CD4-positive, CD25-positive, alpha-beta regulatory T cell (primary cell): ENCODE results near the gene MED13L. TPM values are rescaled to one million over a fixed set of nuclear protein-coding genes. Genes with fewer than 3 reads are reported as not detected.
A peak's percentile ranks its signal among the peaks of the same experiment; 100 is the strongest.

Experiments
- ATAC-seq, 2 donors: fragments of 150-1000 bp; cut with Tn5 transposase; one replicate each; pipeline ENCODE4 v1.10.0; 2021; ENCODE audit warnings: low read depth in 2 of 2, moderate number of reproducible peaks in 2 of 2, moderate library complexity in 1 of 2
- DNase-seq, 3 donors: peaks; one replicate each; pipeline versions ENCODE4 v3.0.0 to v3.0.0-alpha.2; 2012 to 2022; ENCODE audit warnings: mixed read lengths in 1 of 3
- H3K27ac ChIP-seq: one replicate; pipeline ENCODE4 v1.7.0; 2013; ENCODE audit warnings: mild to moderate bottlenecking, low read length; ENCODE audit not compliant: insufficient read depth, poor library complexity, severe bottlenecking
- H3K27me3 ChIP-seq: one replicate; pipeline ENCODE4 v1.7.0; 2013; ENCODE audit warnings: low read length; ENCODE audit not compliant: control insufficient read depth, insufficient read depth
- H3K36me3 ChIP-seq: one replicate; pipeline ENCODE4 v1.7.0; 2013; ENCODE audit warnings: mild to moderate bottlenecking, low read length, moderate library complexity; ENCODE audit not compliant: control insufficient read depth, insufficient read depth
- H3K4me1 ChIP-seq: 2 replicates; pipeline ENCODE4 v1.7.0; 2013; ENCODE audit warnings: mild to moderate bottlenecking, low read length; ENCODE audit not compliant: insufficient read depth, control insufficient read depth, poor library complexity, severe bottlenecking
- H3K4me3 ChIP-seq: one replicate; pipeline ENCODE4 v1.7.0; 2013; ENCODE audit warnings: low read depth, mild to moderate bottlenecking, low read length, moderate library complexity
- H3K9me3 ChIP-seq, 2 experiments: 1 replicate in 1 of 2; 2 replicates in 1 of 2; pipeline ENCODE4 v1.7.0; 2013; ENCODE audit warnings: low read length in 2 of 2, mild to moderate bottlenecking in 1 of 2, moderate library complexity in 1 of 2; ENCODE audit not compliant: control insufficient read depth in 2 of 2
- H3K27ac Mint-ChIP-seq, 3 donors: one replicate each; pipeline ENCODE4 v1.8.0; 2020 to 2022; ENCODE audit warnings: mild to moderate bottlenecking in 3 of 3, mixed read lengths in 3 of 3, moderate library complexity in 2 of 3
- H3K27me3 Mint-ChIP-seq: one replicate; pipeline ENCODE4 v1.8.0; 2022; ENCODE audit warnings: mild to moderate bottlenecking, mixed read lengths
- H3K36me3 Mint-ChIP-seq: one replicate; pipeline ENCODE4 v1.8.0; 2020; ENCODE audit warnings: mixed read lengths
- H3K4me1 Mint-ChIP-seq, 4 donors: one replicate each; pipeline ENCODE4 v1.8.0; 2020 to 2022; ENCODE audit warnings: mixed read lengths in 4 of 4, mild to moderate bottlenecking in 1 of 4
- H3K4me3 Mint-ChIP-seq, 4 donors: one replicate each; pipeline ENCODE4 v1.8.0; 2020 to 2022; ENCODE audit warnings: mild to moderate bottlenecking in 4 of 4, mixed read lengths in 4 of 4, moderate library complexity in 3 of 4
- H3K9me3 Mint-ChIP-seq, 7 donors: one replicate each; pipeline ENCODE4 v1.8.0; 2020 to 2022; ENCODE audit warnings: mixed read lengths in 7 of 7, mild to moderate bottlenecking in 3 of 7, moderate library complexity in 2 of 7
- polyA plus RNA-seq, 4 donors: library from polyadenylated mRNA; unstranded; fragments of 300-500 nt; fragmentation: Illumina TruSeq; gene quantifications; one replicate each; pipeline ENCODE4 v1.2.3, GENCODE V29; 2021
- total RNA-seq: library from RNA; stranded (reverse); gene quantifications from one replicate; pipeline ENCODE4 v1.2.3, GENCODE V29; 2022

Gene MED13L
- total and polyA plus RNA-seq, 5 donors from 2014 or later: 4.5 to 179 (median 7.0) TPM

- ATAC-seq (no peak), DNase-seq (no peak)
- no peaks in the 10 kb centered on the region for H3K9me3 ChIP-seq
- peaks cover 3% of the 10 kb centered on the region for H3K36me3 ChIP-seq
- Mint-ChIP-seq H3K4me3 (no peak overlapping the region), H3K9me3 (no peaks in the 10 kb centered on the region), H3K27me3 (no peaks in the 10 kb centered on the region), H3K4me1 (peaks cover 31 to 46% (median 38%) of the 10 kb centered on the region in 4 donors), H3K36me3 (no peaks in the 10 kb centered on the region), H3K27ac (no peak overlapping the region)
- H3K4me3 ChIP-seq: no peak overlapping the region
- no peaks in the 10 kb centered on the region for H3K27me3 ChIP-seq
- no peak overlapping the region for H3K27ac ChIP-seq
- peaks cover 5% of the 10 kb centered on the region for H3K4me1 ChIP-seq
Observed at GRCh38 chr12:116233669-116234068, 43.8 kb downstream of the MED13L start.

GRCh38 chr12:116227811-116228210, 49.7 kb downstream of the MED13L start:
- ATAC-seq (no peak), DNase-seq (no peak)
- H3K9me3 ChIP-seq: no peaks in the 10 kb centered on the region
- H3K4me3 ChIP-seq: no peak overlapping the region
- Mint-ChIP-seq H3K9me3 (no peaks in the 10 kb centered on the region), H3K4me1 (peaks cover 25 to 47% (median 34%) of the 10 kb centered on the region in 4 donors), H3K4me3 (no peak overlapping the region), H3K27me3 (no peaks in the 10 kb centered on the region), H3K36me3 (peaks cover 31% of the 10 kb centered on the region), H3K27ac (peak overlapping the region in 1 of 3 donors; percentile 40)
- peaks cover 10% of the 10 kb centered on the region for H3K36me3 ChIP-seq
- H3K27ac ChIP-seq: no peak overlapping the region
- no peaks in the 10 kb centered on the region for H3K27me3 ChIP-seq
- no peaks in the 10 kb centered on the region for H3K4me1 ChIP-seq

GRCh38 chr12:116226026-116226425, 51.5 kb downstream of the MED13L start:
- Mint-ChIP-seq H3K36me3 (peaks cover 38% of the 10 kb centered on the region), H3K9me3 (no peaks in the 10 kb centered on the region), H3K27me3 (no peaks in the 10 kb centered on the region), H3K4me1 (peaks cover 14 to 49% (median 33%) of the 10 kb centered on the region in 4 donors), H3K27ac (peak overlapping the region in 1 of 3 donors; percentile 9), H3K4me3 (no peak overlapping the region)
- Histone ChIP-seq H3K36me3 (peaks cover 7% of the 10 kb centered on the region), H3K4me1 (no peaks in the 10 kb centered on the region), H3K9me3 (no peaks in the 10 kb centered on the region), H3K27ac (no peak overlapping the region), H3K27me3 (no peaks in the 10 kb centered on the region), H3K4me3 (no peak overlapping the region)
- ATAC-seq: no peak
- DNase-seq: no peak

GRCh38 chr12:116222358-116222757, 55.1 kb downstream of the MED13L start:
- Histone ChIP-seq H3K36me3 (peaks cover 4% of the 10 kb centered on the region), H3K4me3 (no peak overlapping the region), H3K9me3 (no peaks in the 10 kb centered on the region), H3K4me1 (peaks cover 3% of the 10 kb centered on the region), H3K27ac (no peak overlapping the region), H3K27me3 (no peaks in the 10 kb centered on the region)
- no peaks in the 10 kb centered on the region for H3K27me3 Mint-ChIP-seq
- H3K4me3 Mint-ChIP-seq: no peak overlapping the region
- peaks cover 28 to 49% (median 31%) of the 10 kb centered on the region in 4 donors for H3K4me1 Mint-ChIP-seq
- peak overlapping the region in 1 of 3 donors; percentile 53 for H3K27ac Mint-ChIP-seq
- peaks cover 31% of the 10 kb centered on the region for H3K36me3 Mint-ChIP-seq
- no peak for ATAC-seq
- DNase-seq: no peak
- H3K9me3 Mint-ChIP-seq: no peaks in the 10 kb centered on the region

- DNase-seq: no peak
- no peak overlapping the region for H3K27ac Mint-ChIP-seq
- H3K4me1 Mint-ChIP-seq: peaks cover 33 to 54% (median 38%) of the 10 kb centered on the region in 4 donors
- H3K4me1 ChIP-seq: peaks cover 3% of the 10 kb centered on the region
- H3K27me3 ChIP-seq: no peaks in the 10 kb centered on the region
- H3K27me3 Mint-ChIP-seq: no peaks in the 10 kb centered on the region
- no peak overlapping the region for H3K4me3 ChIP-seq
- H3K9me3 ChIP-seq: no peaks in the 10 kb centered on the region
- no peak for ATAC-seq
- H3K36me3 ChIP-seq: peaks cover 4% of the 10 kb centered on the region
- no peak overlapping the region for H3K27ac ChIP-seq
- H3K9me3 Mint-ChIP-seq: no peaks in the 10 kb centered on the region
- no peak overlapping the region for H3K4me3 Mint-ChIP-seq
- H3K36me3 Mint-ChIP-seq: peaks cover 20% of the 10 kb centered on the region
Observed at GRCh38 chr12:116220756-116221155, 56.7 kb downstream of the MED13L start.

GRCh38 chr12:116217045-116217735, 60.3 kb downstream of the MED13L start:
- H3K36me3 Mint-ChIP-seq: peaks cover 4% of the 10 kb centered on the region
- Histone ChIP-seq H3K27me3 (no peaks in the 10 kb centered on the region), H3K36me3 (no peaks in the 10 kb centered on the region), H3K9me3 (no peaks in the 10 kb centered on the region), H3K4me1 (peaks cover 12% of the 10 kb centered on the region), H3K4me3 (no peak overlapping the region), H3K27ac (no peak overlapping the region)
- H3K27ac Mint-ChIP-seq: peak overlapping the region in 1 of 3 donors; percentile 4
- no peaks in the 10 kb centered on the region for H3K9me3 Mint-ChIP-seq
- H3K27me3 Mint-ChIP-seq: no peaks in the 10 kb centered on the region
- ATAC-seq (no peak), DNase-seq (no peak)
- H3K4me1 Mint-ChIP-seq: peaks cover 45 to 65% (median 53%) of the 10 kb centered on the region in 4 donors
- peak overlapping the region in 1 of 4 donors; percentile 1 for H3K4me3 Mint-ChIP-seq

GRCh38 chr12:116216022-116216756, 61.3 kb downstream of the MED13L start:
- Histone ChIP-seq H3K27ac (no peak overlapping the region), H3K27me3 (no peaks in the 10 kb centered on the region), H3K4me3 (no peak overlapping the region), H3K4me1 (peaks cover 17% of the 10 kb centered on the region), H3K9me3 (no peaks in the 10 kb centered on the region), H3K36me3 (no peaks in the 10 kb centered on the region)
- H3K9me3 Mint-ChIP-seq: no peaks in the 10 kb centered on the region
- H3K4me1 Mint-ChIP-seq: peaks cover 44 to 68% (median 54%) of the 10 kb centered on the region in 4 donors
- ATAC-seq (no peak), DNase-seq (no peak)
- peak overlapping the region in 3 of 4 donors; percentile 1 to 38 (median 33) for H3K4me3 Mint-ChIP-seq
- H3K36me3 Mint-ChIP-seq: peaks cover 3% of the 10 kb centered on the region
- H3K27ac Mint-ChIP-seq: peak overlapping the region in 2 of 3 donors; percentile 4 to 17
- no peaks in the 10 kb centered on the region for H3K27me3 Mint-ChIP-seq
